Stomach smooth muscle (tissue), 2 donors: ENCODE results near the gene PRAMEF4.
"Not testable (repeated sequence)": the region's sequence is repeated elsewhere in the genome, so short reads cannot be mapped to it uniquely, and the experiment has no call there.

Experiments
- H3K27ac ChIP-seq: one replicate; pipeline ENCODE4 v1.7.0; 2013; ENCODE audit warnings: mild to moderate bottlenecking, low read length, inconsistent platforms
- H3K27me3 ChIP-seq, 2 donors: one replicate each; pipeline ENCODE4 v1.7.0; 2013; ENCODE audit warnings: low read length in 2 of 2; ENCODE audit not compliant: insufficient read depth in 2 of 2, control insufficient read depth in 1 of 2
- H3K36me3 ChIP-seq, 2 donors: one replicate each; pipeline ENCODE4 v1.7.0; 2013; ENCODE audit warnings: low read length in 2 of 2; ENCODE audit not compliant: control insufficient read depth in 2 of 2, insufficient read depth in 2 of 2
- H3K4me1 ChIP-seq: one replicate; pipeline ENCODE4 v1.7.0; 2013; ENCODE audit warnings: low read length; ENCODE audit not compliant: control insufficient read depth, insufficient read depth
- H3K4me3 ChIP-seq, 2 donors: one replicate each; pipeline ENCODE4 v1.7.0; 2013; ENCODE audit warnings: low read length in 2 of 2
- H3K9ac ChIP-seq, 2 donors: one replicate each; pipeline ENCODE4 v1.7.0; 2013; ENCODE audit warnings: low read length in 2 of 2, mild to moderate bottlenecking in 1 of 2
- H3K9me3 ChIP-seq, 2 donors: one replicate each; pipeline ENCODE4 v1.7.0; 2013; ENCODE audit warnings: low read length in 2 of 2; ENCODE audit not compliant: control insufficient read depth in 2 of 2
- donor health status: healthy.
- donor health status: Pancreatic carcinoma.

Gene PRAMEF4

GRCh38 chr1:12886101-12886500 lies at the start of gene PRAMEF4:
Gene PRAMEF4 (minus strand): TSS chr1:12886201. CDS start chr1:12883394, 2,807 bp downstream.
- H3K4me3 ChIP-seq, H3K36me3 ChIP-seq, H3K9ac ChIP-seq, H3K27me3 ChIP-seq, H3K4me1 ChIP-seq, H3K27ac ChIP-seq, H3K9me3 ChIP-seq: not testable (repeated sequence)

GRCh38 chr1:12924368-12924767 lies 38.4 kb upstream of the PRAMEF4 start:
- not testable (repeated sequence) for H3K36me3 ChIP-seq, H3K27me3 ChIP-seq, H3K9me3 ChIP-seq, H3K9ac ChIP-seq, H3K4me1 ChIP-seq, H3K27ac ChIP-seq, H3K4me3 ChIP-seq

GRCh38 chr1:12921749-12922148 lies 35.7 kb upstream of the PRAMEF4 start:
- H3K9ac ChIP-seq, H3K4me3 ChIP-seq, H3K9me3 ChIP-seq, H3K36me3 ChIP-seq, H3K27me3 ChIP-seq, H3K27ac ChIP-seq, H3K4me1 ChIP-seq: not testable (repeated sequence)

- H3K27ac ChIP-seq, H3K4me3 ChIP-seq, H3K36me3 ChIP-seq, H3K27me3 ChIP-seq, H3K9me3 ChIP-seq, H3K9ac ChIP-seq, H3K4me1 ChIP-seq: not testable (repeated sequence)
These were observed 30.3 kb upstream of the PRAMEF4 start, which contains the start of gene PRAMEF7 for GRCh38 chr1:12916310-12916709. Gene PRAMEF7 (plus strand): TSS chr1:12916610. CDS start chr1:12917693, 1,083 bp downstream.

GRCh38 chr1:12903793-12904572 lies 18.0 kb upstream of the PRAMEF4 start:
- H3K9ac ChIP-seq, H3K27ac ChIP-seq, H3K4me3 ChIP-seq, H3K9me3 ChIP-seq, H3K36me3 ChIP-seq, H3K4me1 ChIP-seq, H3K27me3 ChIP-seq: not testable (repeated sequence)

GRCh38 chr1:12899186-12899585 lies 13.2 kb upstream of the PRAMEF4 start:
- not testable (repeated sequence) for H3K27me3 ChIP-seq, H3K36me3 ChIP-seq, H3K4me3 ChIP-seq, H3K27ac ChIP-seq, H3K9me3 ChIP-seq, H3K9ac ChIP-seq, H3K4me1 ChIP-seq

GRCh38 chr1:12898170-12898569 lies 12.2 kb upstream of the PRAMEF4 start, which contains the start of gene PRAMEF10:
Gene PRAMEF10 (minus strand): TSS chr1:12898270. CDS start chr1:12895847, 2,423 bp downstream.
- not testable (repeated sequence) for H3K27me3 ChIP-seq, H3K4me1 ChIP-seq, H3K4me3 ChIP-seq, H3K36me3 ChIP-seq, H3K9ac ChIP-seq, H3K27ac ChIP-seq, H3K9me3 ChIP-seq

- H3K9ac ChIP-seq, H3K4me1 ChIP-seq, H3K27me3 ChIP-seq, H3K27ac ChIP-seq, H3K9me3 ChIP-seq, H3K4me3 ChIP-seq, H3K36me3 ChIP-seq: not testable (repeated sequence)
These were observed 7.5 kb downstream of the PRAMEF4 start for GRCh38 chr1:12878453-12878852.

- not testable (repeated sequence) for H3K27me3 ChIP-seq, H3K4me3 ChIP-seq, H3K9me3 ChIP-seq, H3K4me1 ChIP-seq, H3K27ac ChIP-seq, H3K9ac ChIP-seq, H3K36me3 ChIP-seq
These were observed 22.7 kb downstream of the PRAMEF4 start for GRCh38 chr1:12863131-12863880.

GRCh38 chr1:12856786-12857185 lies 29.2 kb downstream of the PRAMEF4 start, which contains the start of gene PRAMEF2:
Gene PRAMEF2 (plus strand): TSS chr1:12857086. CDS start chr1:12859010, 1,924 bp downstream.
- not testable (repeated sequence) for H3K36me3 ChIP-seq, H3K4me3 ChIP-seq, H3K27ac ChIP-seq, H3K4me1 ChIP-seq, H3K27me3 ChIP-seq, H3K9ac ChIP-seq, H3K9me3 ChIP-seq

- Histone ChIP-seq H3K4me1 (no peaks in the 10 kb centered on the region), H3K27me3 (no peaks in the 10 kb centered on the region), H3K9ac (no peak overlapping the region), H3K36me3 (no peaks in the 10 kb centered on the region), H3K27ac (no peak overlapping the region), H3K9me3 (no peaks in the 10 kb centered on the region), H3K4me3 (no peak overlapping the region)
These were observed 34.2 kb downstream of the PRAMEF4 start for GRCh38 chr1:12851779-12852178.
